Measurements from ENCODE around the gene WDR7.

Gene WDR7

DNA sequence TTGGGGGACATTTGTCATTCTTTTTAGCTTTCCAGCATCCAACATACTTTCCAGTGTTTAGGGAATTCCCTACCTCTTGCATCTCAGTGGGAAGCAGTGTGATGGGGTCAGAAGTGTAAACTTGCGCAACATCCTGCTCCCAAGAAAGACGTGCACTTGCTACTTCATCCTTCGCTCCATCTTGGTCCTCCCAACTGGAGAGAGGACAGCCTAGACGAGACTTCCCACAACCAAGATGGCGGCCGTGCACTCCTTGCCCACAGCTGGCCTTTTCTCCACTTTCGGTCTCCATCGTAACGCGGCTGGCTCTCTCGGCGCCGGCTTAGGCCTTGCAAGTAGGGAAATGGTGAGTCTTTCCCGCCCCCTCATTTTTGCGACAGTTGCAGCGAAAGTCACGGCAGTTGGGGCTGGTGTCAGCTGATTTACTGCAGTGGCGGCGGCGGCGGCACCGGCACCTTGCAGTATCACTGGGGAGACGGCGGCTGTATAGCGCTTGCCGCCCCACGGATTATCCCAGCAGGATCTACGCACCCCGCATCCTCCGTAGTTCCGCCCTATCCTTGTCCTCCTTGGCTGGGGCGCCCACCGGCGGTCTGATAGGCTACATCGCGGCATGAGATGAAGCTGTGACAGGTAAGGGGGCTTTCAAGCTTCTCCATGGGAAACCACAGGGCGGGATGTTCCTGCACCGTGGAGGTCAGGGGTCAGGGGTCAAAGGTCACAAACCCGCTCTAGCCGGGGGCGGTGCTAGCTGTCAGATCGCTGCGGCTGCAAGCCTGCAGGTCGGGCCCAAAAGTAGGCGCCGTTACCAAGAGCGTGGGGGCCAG, at the start of gene WDR7:
TSS of gene WDR7 (plus strand) at position 416 of the 827 bp plus-strand sequence. CDS start 21,157 bp downstream, outside the sequence.
- H3K27me3 ChIP-seq (ENCODE audit: insufficient read depth, low read length), result no peaks in the 10 kb centered on the region
- peak within 1 kb of the TSS; percentile 90 for H3K9ac ChIP-seq (ENCODE audit: low read length)
- H3K9me2 ChIP-seq (ENCODE audit: low read depth, low read length), result no peaks in the 10 kb centered on the region
- no peaks in the 10 kb centered on the region for H3K9me3 ChIP-seq (ENCODE audit: low read length)
- H3K27ac ChIP-seq (ENCODE audit: low read depth, low read length, poor library complexity, severe bottlenecking), result peak within 1 kb of the TSS; percentile 71
- no peaks in the 10 kb centered on the region for H3K36me3 ChIP-seq (ENCODE audit: insufficient read depth, low read length)
- TF ChIP-seq, protein P1, sequence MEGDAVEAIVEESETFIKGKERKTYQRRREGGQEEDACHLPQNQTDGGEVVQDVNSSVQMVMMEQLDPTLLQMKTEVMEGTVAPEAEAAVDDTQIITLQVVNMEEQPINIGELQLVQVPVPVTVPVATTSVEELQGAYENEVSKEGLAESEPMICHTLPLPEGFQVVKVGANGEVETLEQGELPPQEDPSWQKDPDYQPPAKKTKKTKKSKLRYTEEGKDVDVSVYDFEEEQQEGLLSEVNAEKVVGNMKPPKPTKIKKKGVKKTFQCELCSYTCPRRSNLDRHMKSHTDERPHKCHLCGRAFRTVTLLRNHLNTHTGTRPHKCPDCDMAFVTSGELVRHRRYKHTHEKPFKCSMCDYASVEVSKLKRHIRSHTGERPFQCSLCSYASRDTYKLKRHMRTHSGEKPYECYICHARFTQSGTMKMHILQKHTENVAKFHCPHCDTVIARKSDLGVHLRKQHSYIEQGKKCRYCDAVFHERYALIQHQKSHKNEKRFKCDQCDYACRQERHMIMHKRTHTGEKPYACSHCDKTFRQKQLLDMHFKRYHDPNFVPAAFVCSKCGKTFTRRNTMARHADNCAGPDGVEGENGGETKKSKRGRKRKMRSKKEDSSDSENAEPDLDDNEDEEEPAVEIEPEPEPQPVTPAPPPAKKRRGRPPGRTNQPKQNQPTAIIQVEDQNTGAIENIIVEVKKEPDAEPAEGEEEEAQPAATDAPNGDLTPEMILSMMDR (IDR thresholded peaks at IDR 0.05; ENCODE audit: low read length), result no peak
- no peak for TF ChIP-seq EZH2 (IDR thresholded peaks at IDR 0.05; ENCODE audit: borderline replicate concordance, low read length)
- H4K20me1 ChIP-seq (ENCODE audit: insufficient read depth, low read length), result no peaks in the 10 kb centered on the region
- H3K4me2 ChIP-seq (ENCODE audit: low read length), result peak within 1 kb of the TSS; percentile 79
- 0 out of 2 replicates have a peak, but pooled peaks cover under 1% of the 10 kb centered on the region for H3F3A ChIP-seq (ENCODE audit: insufficient read depth, low read length)
- H3K79me2 ChIP-seq (ENCODE audit: insufficient read depth, low read length), result peaks cover 39% of the 10 kb centered on the region
- H3K4me3 ChIP-seq (ENCODE audit: low read depth, low read length, poor library complexity, severe bottlenecking), result peak within 1 kb of the TSS; percentile 95
- peak within 1 kb of the TSS; percentile 71; the same call in 1 of the 2 replicates for H2AFZ ChIP-seq (ENCODE audit: low read length)
- peaks cover 26% of the 10 kb centered on the region for H3K4me1 ChIP-seq (ENCODE audit: insufficient read depth, low read length, severe bottlenecking)

DNA sequence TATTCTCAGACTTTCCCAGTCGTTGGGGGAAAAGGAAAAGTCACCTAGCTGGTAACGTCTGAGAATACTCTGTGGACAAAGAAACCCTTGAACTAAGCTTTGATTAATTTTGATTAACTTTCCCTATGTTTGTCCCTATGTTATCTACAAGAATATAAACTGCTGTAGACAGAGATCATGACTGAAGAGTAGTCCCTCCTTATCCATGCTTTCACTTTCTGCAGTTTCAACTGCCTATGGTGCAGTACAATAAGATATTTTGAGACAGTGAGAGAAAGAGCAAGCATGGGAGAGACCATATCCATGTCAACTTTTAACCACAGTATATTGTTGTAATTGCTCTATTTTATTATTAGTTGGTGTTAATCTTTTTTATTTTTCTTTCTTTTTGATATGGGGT, 44.5 kb upstream of the WDR7 start:
- TF ChIP-seq EZH2 (IDR thresholded peaks at IDR 0.05; ENCODE audit: borderline replicate concordance, low read length), result no peak
- TF ChIP-seq, protein P1 (IDR thresholded peaks at IDR 0.05; ENCODE audit: low read length), result no peak
- Histone ChIP-seq H3K79me2 (ENCODE audit: insufficient read depth, low read length) (no peaks in the 10 kb centered on the region), H4K20me1 (ENCODE audit: insufficient read depth, low read length) (no peaks in the 10 kb centered on the region), H3K4me1 (ENCODE audit: insufficient read depth, low read length, severe bottlenecking) (no peaks in the 10 kb centered on the region), H3K36me3 (ENCODE audit: insufficient read depth, low read length) (peaks cover 77% of the 10 kb centered on the region), H2AFZ (ENCODE audit: low read length) (no peak overlapping the region), H3K4me3 (ENCODE audit: low read depth, low read length, poor library complexity, severe bottlenecking) (no peak overlapping the region), H3K4me2 (ENCODE audit: low read length) (no peak overlapping the region), H3K9me2 (ENCODE audit: low read depth, low read length) (no peaks in the 10 kb centered on the region), H3K27me3 (ENCODE audit: insufficient read depth, low read length) (no peaks in the 10 kb centered on the region), H3F3A (ENCODE audit: insufficient read depth, low read length) (no peaks in the 10 kb centered on the region), H3K9me3 (ENCODE audit: low read length) (no peaks in the 10 kb centered on the region), H3K27ac (ENCODE audit: low read depth, low read length, poor library complexity, severe bottlenecking) (no peak overlapping the region), H3K9ac (ENCODE audit: low read length) (no peak overlapping the region)

DNA sequence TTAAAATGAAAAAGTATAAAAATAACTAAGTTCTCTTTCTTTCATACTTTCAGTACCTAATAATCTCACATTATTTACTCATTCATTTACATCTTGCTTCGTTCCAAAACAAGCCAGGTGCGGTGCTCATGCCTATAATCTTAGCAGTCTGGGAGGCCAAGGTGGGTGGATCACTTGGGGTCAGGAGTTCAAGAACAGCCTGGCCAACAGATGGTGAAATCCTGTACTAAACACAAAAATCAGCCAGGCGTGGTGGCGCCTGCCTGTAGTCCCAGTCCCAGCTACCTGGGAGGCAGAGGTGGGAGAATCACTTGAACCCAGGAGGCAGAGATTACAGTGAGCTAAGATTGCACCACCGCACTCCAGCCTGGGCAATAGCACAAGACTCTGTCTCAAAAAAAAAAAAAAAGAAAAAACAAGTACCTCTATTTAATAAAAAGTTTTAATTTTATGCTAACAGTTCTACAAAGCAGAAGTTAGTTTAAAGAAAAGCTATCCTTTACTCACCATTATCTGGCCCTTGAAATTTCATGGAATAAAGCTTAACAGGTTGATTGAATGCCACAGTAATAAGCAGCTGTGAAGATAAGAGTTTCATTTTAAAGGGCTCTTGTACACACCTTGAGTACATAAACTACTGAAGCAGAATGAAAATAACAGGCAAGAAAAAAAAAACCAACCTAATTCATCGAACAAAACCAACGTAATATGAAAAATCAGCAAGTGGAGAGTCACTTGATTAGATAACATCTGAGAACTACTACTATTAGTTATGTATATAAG, 35.2 kb upstream of the WDR7 start:
- Histone ChIP-seq H3K4me1 (ENCODE audit: insufficient read depth, low read length, severe bottlenecking) (no peaks in the 10 kb centered on the region), H3K9me3 (ENCODE audit: low read length) (no peaks in the 10 kb centered on the region), H3K36me3 (ENCODE audit: insufficient read depth, low read length) (peaks cover 78% of the 10 kb centered on the region), H4K20me1 (ENCODE audit: insufficient read depth, low read length) (no peaks in the 10 kb centered on the region), H3K4me3 (ENCODE audit: low read depth, low read length, poor library complexity, severe bottlenecking) (no peak overlapping the region), H3K4me2 (ENCODE audit: low read length) (no peak overlapping the region), H3K9ac (ENCODE audit: low read length) (no peak overlapping the region), H3K79me2 (ENCODE audit: insufficient read depth, low read length) (no peaks in the 10 kb centered on the region), H3F3A (ENCODE audit: insufficient read depth, low read length) (no peaks in the 10 kb centered on the region), H2AFZ (ENCODE audit: low read length) (no peak overlapping the region), H3K27ac (ENCODE audit: low read depth, low read length, poor library complexity, severe bottlenecking) (no peak overlapping the region), H3K27me3 (ENCODE audit: insufficient read depth, low read length) (no peaks in the 10 kb centered on the region), H3K9me2 (ENCODE audit: low read depth, low read length) (no peaks in the 10 kb centered on the region)
- no peak for TF ChIP-seq EZH2 (IDR thresholded peaks at IDR 0.05; ENCODE audit: borderline replicate concordance, low read length)
- TF ChIP-seq, protein P1 (IDR thresholded peaks at IDR 0.05; ENCODE audit: low read length), result no peak

Measured in OCI-LY1 (cell line).